HG03439 (cell line): ENCODE data around the gene AP2A2.
"Not testable (repeated sequence)": the region's sequence is repeated elsewhere in the genome, so short reads cannot be mapped to it uniquely, and the experiment has no call there.

Source experiments
- ATAC-seq: cut with Tn5 transposase; IDR thresholded peaks from one replicate; pipeline ENCODE4 v1.9.1; 2021; ENCODE audit warnings: mild to moderate bottlenecking, moderate library complexity; ENCODE audit not compliant: unreplicated experiment

AP2A2 gene

DNA sequence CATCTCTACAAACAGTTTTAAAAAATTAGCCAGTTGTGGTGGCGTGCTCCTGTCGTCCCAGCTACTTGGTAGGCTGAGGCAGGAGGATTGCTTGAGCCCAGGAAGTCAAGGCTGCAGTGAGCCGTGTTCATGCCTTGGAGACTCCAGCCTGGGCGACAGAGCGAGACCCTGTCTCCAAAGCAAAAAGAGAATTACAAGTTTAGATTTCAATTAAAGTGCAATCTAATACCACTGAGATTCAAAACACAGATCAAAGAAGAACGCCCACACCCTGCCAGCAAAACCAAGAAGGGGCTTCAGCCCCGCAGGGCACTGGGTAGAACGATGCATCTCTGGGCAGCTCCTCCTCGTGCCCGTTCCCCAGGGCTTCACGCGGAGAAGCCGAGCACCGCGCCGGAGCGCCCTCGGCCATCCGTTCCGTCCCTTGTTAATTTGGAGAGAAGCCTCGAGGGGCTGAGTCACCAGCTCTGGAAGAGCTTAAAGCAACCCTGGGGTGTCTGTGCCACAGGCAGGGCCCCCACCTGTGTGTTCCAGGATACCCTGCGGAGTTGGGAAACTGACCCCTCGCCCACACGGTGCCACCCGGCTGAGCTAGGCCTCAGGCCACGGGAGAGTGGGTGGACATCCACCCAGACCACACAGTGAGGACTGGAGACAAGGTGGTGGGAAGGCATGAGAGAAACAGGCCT, 47.0 kb downstream of the AP2A2 start:
- no peak for ATAC-seq

DNA sequence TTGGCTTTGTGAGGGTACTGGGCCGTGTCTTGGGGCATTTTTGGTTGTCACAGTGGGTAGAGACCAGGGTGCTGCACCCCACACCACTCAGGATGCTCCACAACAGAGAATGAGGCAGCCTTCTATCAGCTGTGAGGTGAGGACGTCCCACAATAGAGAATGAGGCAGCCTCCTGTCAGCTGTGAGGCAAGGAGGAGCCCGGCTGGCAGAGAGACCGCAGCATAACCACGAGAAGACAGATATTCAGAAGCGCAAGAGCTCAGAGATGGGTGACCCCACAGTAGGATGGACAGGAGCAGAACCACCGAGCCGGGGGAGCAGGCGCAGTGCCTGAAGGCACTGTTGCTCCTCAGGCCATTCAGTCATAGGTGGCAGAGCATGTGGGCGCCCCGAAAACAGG, 47.6 kb downstream of the AP2A2 start:
- no peak for ATAC-seq

- not testable (repeated sequence) for ATAC-seq
Measured at GRCh38 chr11:975376-975775, 49.7 kb downstream of the AP2A2 start.

GRCh38 chr11:975827-976226, 50.2 kb downstream of the AP2A2 start:
- no peak for ATAC-seq

GRCh38 chr11:976431-977160, 50.9 kb downstream of the AP2A2 start:
- ATAC-seq, result no peak

- ATAC-seq, result no peak
Measured at GRCh38 chr11:977830-978720, 52.4 kb downstream of the AP2A2 start.

DNA sequence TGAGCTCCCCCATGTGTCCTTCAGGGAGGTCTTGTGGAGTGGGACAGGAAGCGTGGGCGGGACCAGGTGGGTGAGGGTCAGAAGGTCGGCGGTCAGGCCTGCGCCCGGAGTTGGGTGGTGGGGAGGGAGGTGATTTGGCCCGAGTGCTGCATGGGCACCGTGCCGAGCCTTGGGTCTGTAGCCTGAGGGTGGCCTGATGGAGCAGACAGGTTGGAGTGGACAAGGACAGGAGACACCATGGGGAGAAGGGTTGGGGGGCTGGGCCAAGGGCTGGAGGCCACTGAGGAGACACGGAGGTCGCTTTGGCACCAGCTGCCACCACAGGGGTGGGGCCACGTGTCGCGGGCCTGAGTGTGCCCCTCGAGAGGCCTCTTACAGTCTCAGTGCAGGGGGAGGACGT, 53.1 kb downstream of the AP2A2 start:
- ATAC-seq, result no peak

- ATAC-seq, result no peak
Measured at GRCh38 chr11:980438-981357, 55.0 kb downstream of the AP2A2 start.

- ATAC-seq, result no peak
Measured at GRCh38 chr11:981764-982163, 56.1 kb downstream of the AP2A2 start.

- no peak for ATAC-seq
Measured at GRCh38 chr11:984546-984945, 58.9 kb downstream of the AP2A2 start.

DNA sequence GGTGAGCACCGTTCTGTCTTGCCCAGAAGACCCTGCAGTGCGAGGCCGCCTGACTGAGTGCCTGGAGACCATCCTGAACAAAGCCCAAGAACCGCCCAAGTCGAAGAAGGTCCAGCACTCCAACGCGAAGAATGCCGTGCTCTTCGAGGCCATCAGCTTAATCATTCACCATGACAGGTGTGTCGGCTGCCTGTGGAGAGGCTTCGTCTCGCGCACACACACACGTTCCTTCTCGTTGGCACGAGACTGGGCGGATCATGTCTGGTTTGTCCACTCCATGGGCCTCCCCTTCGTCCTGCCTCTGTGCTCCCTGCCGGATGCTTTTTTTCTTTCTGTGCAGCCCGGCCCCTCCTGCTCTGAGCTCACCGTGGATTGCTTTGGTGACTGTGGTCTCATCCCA, 59.7 kb downstream of the AP2A2 start:
- ATAC-seq, result no peak

DNA sequence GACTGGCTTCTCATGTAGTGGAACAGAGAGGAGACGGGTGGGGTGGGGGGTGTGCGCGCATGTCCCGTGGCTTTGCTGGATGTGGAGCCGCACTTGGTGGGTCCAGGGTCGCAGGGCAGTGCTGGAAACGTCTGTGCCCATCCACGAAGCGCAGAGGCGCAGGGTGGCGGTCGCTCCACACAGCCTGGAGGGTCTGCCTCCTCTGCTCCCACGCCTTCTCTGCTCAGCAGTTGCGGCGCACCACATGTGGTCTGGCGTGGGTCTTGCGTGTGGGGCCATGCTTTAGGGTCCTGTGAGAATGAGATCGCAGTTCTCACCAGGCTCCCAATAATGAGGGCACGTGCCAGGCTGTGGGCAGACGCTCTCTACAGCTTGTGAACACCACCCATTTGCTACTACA, 60.2 kb downstream of the AP2A2 start:
- no peak for ATAC-seq

DNA sequence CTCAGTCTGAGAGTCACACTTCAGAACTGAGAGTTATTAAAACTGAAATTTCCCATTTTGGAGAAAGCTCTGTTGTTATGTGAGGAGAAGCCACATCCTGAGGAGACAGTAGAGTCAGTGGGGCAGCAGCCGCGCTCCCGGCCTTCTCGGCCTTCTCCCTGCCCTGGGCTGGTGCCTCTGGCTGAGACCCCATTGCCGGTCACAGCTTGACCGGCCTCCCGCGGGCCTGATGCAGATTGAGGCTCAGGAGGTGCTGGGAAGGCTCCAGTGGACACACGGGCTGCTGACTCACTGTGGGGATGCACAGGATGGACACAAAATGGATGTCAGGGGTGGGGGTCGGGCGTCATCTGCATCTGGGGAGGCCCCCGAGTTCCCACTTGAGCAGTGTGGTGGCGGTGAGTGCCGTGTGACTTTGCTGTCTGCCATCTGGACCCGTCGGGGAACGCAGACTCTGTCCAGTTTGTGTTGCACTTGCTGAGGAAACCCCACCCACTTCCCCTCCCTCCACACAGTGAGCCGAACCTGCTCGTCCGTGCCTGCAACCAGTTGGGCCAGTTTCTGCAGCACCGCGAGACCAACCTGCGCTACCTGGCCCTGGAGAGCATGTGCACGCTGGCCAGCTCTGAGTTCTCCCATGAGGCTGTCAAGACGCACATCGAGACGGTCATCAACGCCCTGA, 60.7 kb downstream of the AP2A2 start:
- no peak for ATAC-seq

- ATAC-seq, result no peak
Measured at GRCh38 chr11:986952-987305, 61.3 kb downstream of the AP2A2 start.

DNA sequence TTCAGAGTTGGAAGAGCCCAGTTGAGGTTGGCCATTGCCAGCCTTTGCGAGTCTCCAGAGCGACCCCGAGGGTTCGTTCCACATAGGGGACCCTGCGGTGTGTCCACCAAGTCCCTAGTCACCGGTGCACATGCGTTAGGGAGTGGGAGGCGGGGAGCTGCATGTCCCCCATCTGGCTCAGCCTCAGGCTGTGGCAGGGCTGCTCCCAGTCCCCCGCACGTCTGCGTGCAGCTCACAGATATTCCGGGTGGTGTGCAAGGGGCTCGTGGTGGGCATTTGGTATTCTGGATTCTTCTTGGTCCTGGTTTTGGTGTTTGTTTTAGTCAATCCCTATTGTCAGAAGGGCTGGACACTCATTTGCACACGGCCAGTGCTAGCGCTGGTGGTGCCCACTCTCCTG, 62.0 kb downstream of the AP2A2 start:
- ATAC-seq, result no peak

GRCh38 chr11:990101-990500, 64.4 kb downstream of the AP2A2 start:
- no peak for ATAC-seq

DNA sequence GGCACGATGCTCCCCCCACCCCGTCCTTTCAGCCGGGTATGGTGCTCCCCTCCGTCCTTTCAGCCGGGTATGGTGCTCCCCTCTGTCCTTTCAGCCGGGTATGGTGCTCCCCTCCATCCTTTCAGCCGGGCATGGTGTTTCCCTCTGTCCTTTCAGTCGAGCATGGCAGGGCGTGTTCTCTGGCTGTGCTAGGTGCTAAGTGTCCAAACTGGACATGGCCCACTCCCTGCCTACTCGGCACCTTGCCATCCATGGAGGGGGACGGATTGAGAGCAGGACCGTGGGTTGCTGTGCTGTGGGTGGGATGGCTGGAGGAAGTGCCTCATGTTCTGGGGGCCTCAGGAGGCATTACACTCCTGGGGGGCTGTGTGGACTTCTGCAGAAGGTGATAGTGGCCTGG, 65.4 kb downstream of the AP2A2 start:
- no peak for ATAC-seq

DNA sequence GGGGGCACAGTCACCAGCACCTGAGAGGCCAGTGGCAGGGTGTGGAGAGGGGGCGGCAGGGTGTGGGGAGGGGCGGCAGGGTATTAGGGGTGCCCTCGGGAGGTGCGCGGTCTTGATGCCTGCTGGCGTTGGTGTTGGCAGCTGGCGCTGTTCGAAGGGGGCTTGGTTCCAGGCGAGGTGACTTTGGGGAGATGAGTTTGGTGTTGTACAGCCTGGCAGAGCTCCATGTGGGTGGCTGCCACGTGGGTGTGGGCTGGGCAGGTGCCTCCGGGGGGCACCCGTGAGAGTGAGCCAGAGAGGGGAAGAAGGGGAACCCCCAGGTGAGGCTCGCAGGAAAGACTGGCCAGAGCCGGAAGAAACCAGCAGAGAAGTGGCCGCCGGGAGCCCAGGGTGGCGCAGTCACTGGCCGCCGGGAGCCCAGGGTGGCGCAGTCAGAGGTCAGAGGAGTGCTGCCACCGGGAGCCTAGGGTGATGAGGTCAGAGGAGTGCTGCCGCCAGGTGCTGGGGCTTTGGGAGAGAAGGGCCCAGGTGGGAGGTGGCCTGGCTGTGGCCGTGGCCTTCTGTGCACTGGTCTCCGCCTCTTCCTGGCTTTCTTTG, 66.1 kb downstream of the AP2A2 start:
- ATAC-seq, result no peak

GRCh38 chr11:992577-992976, 66.9 kb downstream of the AP2A2 start:
- ATAC-seq, result no peak
